Activated CD8-positive, alpha-beta memory T cell treated with anti-CD3 and anti-CD28 coated beads for 1 hour (primary cell): ENCODE results near the gene RGS11.
"Not testable (repeated sequence)": the region's sequence is repeated elsewhere in the genome, so short reads cannot be mapped to it uniquely, and the experiment has no call there.

Source experiments
- DNase-seq, 2 donors: peaks; one replicate each; pipeline ENCODE4 v3.0.0-alpha.2; 2020; ENCODE audit warnings: low read depth in 1 of 2; ENCODE audit errors: extremely low read depth in 1 of 2

Gene RGS11

DNA sequence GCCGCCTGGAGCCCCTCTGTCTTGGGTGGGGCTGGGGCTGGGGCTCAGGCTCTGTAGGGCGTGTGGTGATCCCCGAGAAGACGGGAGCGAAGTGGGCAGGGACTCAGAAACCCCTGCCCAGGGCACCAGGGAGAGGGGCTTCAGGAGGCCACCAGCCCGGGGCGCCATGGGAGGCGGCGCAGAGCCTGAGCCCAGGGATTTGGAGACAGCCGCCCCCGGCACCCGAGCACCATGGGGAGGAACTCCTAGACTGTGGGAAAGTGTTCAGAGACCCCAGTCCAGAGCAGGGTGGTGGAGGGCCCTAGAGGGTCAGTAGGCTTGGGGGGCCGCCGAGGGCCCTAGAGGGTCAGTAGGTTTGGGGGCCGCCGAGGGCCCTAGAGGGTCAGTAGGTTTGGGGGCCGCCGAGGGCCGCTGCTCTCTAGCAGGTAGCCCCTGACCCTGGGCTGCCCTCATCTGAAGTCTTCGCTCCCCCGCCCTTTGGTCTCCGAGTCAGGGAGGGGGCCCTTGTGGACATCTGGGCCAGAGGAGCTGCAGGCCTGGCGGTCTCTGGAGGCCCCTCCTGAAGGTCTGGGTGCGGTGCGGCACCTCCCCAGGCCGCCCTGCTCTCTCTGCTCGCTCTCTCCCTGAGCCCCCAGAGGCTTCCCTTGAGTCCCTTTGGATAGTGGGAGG is 5.4 kb upstream of the RGS11 start:
- DNase-seq: no peak

- no peak for DNase-seq
Measured at GRCh38 chr16:280552-280951, 4.8 kb upstream of the RGS11 start, which contains the start of gene ARHGDIG. ARHGDIG (plus strand) TSS chr16:280591; CDS start chr16:280681, 90 bp downstream.

DNA sequence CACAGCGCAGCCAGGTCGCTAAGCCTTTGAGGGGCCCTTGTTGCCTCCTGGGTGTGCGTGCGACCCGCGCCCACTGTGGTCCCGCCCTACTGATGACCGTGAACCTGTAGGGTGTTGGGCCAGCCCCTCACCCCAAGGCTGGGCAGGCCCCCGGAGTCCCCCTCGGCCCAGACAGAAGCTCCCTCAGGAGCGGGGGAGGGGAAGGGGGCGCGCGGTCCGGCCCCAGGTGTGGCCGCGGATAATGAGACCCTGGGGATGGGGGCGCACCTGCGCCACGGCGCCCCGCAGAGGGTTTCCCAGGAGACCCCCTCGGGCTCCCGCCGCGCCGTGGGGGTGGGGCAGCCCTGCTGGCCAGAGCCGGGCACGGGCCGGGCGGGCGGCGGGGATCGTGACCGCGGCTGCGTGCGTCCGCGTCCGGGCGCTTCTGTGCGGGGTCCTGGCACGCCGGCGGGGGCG is 4.3 kb upstream of the RGS11 start:
- DNase-seq: no peak

- no peak for DNase-seq
Measured at GRCh38 chr16:279531-279930, 3.8 kb upstream of the RGS11 start.

- DNase-seq: no peak
Measured at GRCh38 chr16:278863-279366, 3.2 kb upstream of the RGS11 start.

DNA sequence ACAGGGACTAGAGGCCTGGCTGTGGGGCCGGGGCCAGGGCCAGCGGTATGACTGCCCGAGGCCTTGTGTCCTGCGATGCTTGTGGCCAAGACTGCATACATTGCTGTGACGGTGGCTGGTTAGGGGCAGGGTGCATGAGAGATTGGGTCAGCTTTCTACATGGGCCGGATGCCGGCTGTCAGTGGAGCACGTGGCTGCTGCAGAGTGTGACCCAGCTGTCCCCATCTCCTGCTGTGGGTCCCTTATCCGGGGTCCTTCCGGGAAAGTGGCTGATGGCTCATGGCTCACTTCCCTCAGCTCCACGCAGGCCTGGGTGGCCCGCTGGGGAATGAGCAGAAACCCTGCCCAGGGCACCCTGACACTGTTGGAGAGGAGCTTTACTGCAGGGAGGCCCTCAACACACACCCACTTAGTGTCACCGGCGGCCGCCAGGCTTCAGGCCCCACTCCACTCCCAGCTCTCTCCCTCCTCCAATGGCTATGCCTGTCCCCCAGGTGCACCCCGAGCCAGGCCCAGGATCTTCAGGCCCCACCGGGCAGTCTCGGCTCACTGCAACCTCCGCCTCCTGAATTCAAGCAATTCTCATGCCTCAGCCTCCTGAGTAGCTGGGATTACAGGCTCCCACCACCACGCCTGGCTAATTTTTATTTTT is 808 bp upstream of the RGS11 start:
- no peak for DNase-seq

DNA sequence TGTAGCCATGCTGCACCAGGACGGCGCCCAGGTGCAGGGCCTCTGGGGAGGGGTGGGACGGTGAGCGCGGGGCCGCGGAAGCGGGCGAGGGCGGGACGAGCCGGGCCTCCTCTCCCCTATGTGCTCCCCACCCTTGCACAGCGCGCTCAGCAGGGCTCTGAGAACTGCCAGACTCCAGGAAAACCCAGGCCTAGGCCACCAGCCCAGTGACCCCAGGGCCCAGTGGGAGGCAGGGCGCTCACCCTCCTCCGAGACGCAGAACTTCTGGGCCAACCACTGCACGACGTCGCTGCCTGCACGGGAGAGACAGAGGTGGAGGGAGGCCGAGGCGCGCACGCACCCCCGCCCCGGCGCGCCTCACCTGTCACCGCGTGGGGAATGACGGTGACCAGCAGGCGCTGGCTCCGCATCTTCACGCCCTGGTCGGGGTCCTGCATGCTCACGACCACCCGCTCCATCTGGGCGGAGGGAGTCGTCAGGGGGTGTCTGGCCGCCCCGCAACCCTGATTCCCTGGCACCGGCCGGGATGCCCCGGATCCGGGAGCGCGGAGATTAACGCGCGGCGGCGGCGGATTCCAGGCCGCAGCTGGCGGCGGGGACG is 603 bp downstream of the RGS11 start:
- no peak for DNase-seq

DNA sequence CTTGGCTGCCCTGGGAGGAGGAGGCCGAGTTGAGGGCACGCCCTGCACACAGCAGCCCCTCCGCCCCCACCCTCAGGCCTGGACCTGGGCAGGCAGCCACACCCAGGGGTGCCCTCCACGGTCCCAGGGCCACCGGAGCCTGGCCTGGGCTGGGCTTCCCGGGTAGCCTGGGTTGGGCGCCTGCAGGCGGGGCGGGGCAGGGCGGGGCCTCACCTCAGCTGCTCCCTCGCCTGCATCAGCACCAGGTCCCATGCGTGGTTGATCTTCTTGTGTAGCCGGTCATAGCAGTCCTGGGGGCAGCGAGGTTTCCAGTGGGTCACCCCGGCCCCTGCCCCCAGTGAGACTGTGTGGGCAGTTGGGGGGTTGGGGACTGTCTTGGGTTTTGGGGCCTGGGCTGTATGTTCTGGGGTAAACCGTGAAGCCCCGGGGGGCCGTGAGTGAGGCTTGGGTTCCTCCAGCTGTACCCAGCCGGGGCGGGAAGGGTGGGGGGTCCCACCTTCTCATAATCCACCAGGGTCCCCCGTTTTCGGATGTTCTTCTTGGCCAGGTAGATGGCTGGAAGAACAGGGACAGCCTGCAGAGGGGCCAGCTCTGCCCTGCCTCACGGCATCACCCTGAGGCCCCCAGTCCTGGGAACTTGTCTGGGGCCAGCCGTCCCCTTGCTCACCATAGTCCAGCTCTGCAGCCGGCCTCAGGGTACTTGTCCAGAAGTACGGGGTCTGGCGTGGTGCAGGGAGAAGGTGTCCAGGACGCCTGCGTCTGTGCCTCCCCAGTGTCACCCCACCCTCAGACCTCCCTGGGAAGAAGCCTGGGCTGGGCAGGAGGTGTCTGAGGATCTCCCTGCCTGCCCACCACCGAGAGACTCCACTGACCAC is 2.0 kb downstream of the RGS11 start:
- no peak for DNase-seq

DNA sequence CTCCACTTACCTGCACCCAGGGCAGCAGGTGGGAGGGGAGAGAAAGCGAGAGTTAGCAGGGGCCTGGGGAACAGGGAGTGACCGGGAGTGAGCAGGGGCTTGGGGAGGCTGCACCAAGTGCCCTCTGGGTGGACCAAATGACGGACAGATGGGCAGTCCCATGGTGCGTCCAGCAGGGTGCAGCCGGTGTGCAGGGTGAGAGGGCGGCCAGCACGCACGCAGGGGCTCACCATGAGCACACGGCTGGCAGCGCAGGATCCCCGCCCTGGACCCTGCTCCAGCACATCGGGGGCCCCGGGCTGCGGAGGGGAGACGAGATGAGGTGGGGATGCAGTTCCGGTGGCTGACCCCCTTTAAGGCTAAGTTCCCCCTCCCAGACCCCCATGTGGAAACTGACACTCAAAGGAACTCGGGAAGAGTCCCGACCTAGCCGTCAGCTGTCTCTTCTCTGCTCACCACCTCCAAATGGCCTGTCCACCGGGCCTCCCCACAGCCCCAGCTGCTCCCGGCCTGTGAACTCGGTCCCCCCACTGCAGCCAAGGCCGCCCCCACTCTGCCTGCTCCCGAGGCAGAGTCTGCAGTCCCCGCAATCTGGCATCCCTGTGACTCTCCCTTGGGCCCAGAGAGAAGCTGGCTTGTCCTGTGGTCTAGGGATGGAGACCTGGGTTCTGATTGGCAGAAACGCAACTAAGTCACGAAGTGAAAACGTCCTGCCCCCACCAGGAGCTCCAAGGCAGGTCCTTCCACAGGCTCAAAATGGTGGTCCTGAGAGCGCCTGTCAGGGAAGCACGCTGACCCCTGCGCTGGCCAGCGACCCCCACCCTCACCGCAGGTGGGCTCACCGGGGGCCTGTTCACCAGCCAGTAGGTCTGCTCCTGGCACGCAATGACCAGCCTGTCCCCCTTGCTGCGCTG is 2.9 kb downstream of the RGS11 start:
- DNase-seq: no peak

- no peak for DNase-seq
Measured at GRCh38 chr16:270381-271255, 5.1 kb downstream of the RGS11 start.

GRCh38 chr16:269061-269796 is 6.5 kb downstream of the RGS11 start:
- DNase-seq: no peak

DNA sequence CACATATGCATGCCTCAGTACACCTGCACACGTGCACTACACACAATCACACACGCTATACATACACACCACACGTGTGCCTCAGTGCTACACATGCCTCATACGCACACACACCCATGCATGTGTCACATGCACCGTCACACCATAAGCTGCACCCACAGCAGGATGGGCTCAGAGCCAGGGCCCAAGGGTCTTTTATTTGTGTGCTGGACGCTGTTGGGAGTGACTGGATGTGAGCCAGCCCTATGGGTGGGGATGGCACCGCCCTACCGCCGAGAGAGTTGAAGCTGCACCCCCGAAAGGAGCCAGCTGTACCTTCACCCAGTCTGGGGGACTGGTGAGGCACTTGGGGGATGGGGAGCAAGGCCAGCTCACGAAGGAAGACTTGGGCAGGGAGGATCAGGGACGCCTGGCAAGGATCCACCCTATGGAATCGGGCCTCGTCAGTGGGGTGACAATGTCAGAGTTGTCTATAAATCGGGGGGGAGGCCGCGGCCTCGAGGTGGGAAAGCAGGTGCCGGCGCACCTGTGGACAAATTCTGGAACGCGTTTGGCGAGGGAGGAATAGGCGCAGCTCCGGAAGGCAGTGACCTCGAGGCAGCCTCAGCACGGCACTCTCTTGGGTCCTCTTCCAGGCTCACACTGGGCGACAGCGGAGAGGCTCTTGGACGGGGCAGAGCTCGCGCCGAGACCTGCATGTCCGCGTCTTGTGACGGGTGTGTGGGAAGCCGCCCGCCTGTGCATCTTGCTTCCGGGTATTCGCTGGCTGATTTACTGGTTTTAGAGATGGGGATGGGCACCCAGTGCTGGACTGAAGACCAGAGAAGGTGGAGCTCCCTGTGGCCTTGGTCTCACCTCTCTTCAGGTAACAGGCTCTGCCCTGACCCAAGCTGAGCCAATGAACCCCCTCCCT is 7.3 kb downstream of the RGS11 start:
- no peak for DNase-seq

- DNase-seq: not testable (repeated sequence)
Measured at GRCh38 chr16:267562-267961, 8.2 kb downstream of the RGS11 start.

GRCh38 chr16:266258-267164 is 9.2 kb downstream of the RGS11 start:
- no peak for DNase-seq

- no peak for DNase-seq
Measured at GRCh38 chr16:265711-266110, 10.0 kb downstream of the RGS11 start.

DNA sequence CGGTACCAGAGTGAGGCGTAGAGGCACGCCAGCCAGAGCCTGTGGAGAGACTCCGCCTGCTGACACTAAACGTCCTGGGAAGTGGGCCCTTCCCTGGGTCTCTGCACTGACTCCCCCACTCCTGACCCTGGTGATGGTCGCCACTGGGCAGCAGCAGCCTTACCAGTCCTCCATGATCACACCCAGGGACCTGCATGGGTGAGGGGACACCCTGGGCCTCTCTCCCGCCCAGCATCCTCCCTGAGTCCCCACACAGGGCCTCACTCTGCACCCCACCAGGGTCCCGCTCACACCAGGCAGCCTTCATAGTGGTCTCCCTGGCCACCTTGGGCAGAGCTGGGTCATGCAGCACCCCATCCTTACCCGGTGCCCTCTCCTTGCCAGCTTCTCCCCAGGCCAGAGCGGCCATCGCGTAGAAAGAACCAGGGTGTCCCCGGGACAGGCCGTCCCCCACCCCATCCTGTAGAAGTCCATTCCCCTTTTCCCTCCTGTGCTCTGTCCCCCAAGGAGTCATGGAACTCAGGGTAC is 10.7 kb downstream of the RGS11 start:
- DNase-seq: no peak
